ENCODE measurements around the gene FAM72C.
"Not testable (repeated sequence)": the region's sequence is repeated elsewhere in the genome, so short reads cannot be mapped to it uniquely, and the experiment has no call there.

Gene FAM72C

DNA sequence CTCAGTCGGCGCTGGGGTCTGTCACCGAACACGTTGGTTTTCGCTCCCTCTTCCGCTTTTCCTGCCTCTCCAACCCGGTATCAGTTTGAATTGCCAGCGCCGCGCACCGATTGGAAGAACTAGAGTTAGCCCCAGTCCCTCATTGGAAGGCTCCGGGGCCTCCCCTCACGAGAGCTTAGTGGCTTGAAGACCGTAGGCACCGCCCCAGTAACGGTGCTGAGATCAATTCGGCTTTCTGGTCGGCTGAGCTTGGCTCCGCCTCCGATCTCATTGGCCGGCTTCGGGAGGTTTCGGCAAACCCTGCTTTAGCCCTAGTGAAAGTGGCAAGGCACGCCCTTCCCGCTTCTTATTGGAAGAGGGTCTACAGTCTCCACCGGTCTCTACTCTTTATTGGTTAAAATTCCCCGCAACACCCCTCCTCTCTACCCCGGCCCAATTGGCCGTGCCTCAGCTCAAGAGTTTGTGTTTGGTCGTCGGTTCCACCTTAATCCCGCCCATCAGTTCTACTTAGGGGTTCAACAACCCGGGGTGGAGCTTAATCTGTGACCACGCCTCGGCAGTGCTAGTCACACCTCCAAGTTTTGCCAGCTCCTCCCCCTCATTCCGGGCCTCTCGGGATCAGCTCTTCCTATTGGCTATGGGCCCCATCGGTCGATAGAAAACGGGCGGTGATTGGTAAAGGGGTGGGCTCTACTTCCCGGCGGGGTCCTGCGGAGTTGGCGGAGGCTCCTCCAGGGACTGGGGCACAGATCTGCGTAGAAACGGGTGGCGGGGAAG, at the start of gene FAM72C:
FAM72C (minus strand) TSS at position 63 of the 777 bp plus-strand sequence. CDS start 845 bp downstream, outside the sequence.
- not testable (repeated sequence) for DNase-seq

- not testable (repeated sequence) for DNase-seq
Observed at GRCh38 chr1:144020001-144020738, 48.4 kb upstream of the FAM72C start.

GRCh38 chr1:144019101-144019500, 47.3 kb upstream of the FAM72C start:
- not testable (repeated sequence) for DNase-seq

DNA sequence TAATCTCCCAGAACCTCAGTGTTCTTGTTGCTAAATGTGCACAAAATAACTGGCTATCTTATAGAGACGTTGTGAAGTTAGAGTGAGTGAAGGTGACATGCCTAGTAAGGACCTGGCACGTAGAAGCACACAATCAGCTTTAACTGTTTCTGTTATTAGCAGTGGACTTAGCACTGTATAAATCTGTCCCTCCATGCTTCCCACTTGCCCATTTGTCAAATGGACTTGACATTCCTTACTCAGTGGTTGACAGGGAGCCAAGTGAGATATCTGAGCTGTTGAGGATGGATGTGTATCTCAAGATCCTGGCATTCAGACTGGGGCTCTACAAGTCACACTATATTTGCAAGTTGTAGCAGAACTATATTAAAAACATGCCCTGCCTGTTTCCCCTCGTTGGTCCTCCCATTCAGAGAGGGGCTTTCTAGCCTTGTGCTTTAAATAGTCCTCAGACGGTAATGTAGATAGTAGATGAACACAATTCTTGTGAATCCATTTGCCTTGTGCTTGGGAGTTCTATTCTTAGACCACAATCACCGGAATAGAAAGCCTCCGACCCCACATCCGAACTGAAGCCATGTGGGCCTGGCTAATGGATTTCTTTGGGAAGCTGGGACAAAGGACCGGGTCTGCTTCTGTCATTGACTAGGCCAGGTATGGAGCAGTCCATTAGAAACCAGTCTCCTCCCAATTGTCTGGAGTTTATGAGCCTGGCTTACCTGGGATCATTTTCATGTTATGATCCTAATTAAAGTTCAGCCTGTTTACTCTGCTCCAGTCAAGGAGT, 43.6 kb upstream of the FAM72C start:
- DNase-seq = not testable (repeated sequence)

DNA sequence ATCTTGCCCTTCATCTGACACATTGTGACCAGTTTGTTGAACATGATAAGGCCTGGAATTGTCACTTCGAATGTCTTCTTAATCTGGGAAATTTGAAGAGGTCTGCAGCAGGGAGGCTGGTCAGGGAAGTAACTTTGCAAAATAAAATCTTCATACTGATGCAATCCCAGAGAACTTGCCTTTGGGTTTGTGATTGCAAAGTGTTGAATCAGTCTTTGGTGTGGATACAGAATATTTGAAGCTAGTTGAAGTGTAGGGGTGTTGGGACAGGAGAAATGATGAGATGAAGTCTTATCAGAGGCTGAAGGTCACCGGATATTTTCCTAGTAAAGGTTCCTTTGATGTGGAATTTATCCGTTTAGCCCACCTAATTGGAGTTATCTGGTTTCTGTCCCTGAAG, 42.7 kb upstream of the FAM72C start:
- DNase-seq = not testable (repeated sequence)

GRCh38 chr1:144014121-144014520, 42.3 kb upstream of the FAM72C start:
- not testable (repeated sequence) for DNase-seq

- not testable (repeated sequence) for DNase-seq
Observed at GRCh38 chr1:144012168-144012733, 40.5 kb upstream of the FAM72C start.

DNA sequence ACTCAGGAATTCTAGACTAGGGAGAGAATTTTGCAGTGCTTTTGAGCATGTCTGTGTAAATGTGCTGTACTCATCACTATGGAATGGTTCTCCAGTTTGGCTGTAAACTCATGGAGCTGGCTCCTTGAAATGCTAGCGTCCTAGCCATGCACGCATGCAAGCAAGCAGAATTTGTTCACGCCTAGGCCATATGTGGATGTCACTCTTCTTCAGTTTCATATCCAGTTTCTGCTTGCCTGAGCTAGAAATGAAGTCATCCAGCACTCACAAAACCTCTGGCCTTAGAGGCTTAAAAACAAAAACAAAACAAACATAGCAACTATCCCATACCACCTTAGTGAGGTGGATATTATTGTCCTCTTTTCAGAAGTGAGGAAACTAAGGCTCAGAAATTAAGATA, 37.6 kb upstream of the FAM72C start:
- DNase-seq = not testable (repeated sequence)

DNA sequence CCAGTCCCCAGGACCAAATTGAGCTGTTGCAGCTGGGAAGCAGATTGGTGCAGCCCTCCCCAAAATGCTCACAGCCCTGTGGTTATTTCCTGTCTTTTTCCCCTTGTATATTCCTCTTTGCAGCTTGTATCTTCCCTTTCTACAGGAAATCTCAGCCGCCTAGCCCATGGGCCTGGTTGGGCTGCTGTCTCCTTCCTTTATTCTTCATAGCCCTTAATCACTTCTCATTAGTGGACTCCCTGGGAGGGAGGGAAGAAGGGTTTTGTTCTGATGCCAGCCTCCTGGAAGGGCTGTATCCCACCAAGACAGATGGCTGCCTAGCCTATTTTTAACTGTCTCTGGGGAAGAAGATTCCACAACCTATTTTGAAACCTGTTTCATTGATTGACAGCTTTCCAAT, 32.5 kb upstream of the FAM72C start:
- DNase-seq = not testable (repeated sequence)

- not testable (repeated sequence) for DNase-seq
Observed at GRCh38 chr1:144003306-144004029, 31.7 kb upstream of the FAM72C start.

- not testable (repeated sequence) for DNase-seq
Observed at GRCh38 chr1:144002141-144002881, 30.5 kb upstream of the FAM72C start.

DNA sequence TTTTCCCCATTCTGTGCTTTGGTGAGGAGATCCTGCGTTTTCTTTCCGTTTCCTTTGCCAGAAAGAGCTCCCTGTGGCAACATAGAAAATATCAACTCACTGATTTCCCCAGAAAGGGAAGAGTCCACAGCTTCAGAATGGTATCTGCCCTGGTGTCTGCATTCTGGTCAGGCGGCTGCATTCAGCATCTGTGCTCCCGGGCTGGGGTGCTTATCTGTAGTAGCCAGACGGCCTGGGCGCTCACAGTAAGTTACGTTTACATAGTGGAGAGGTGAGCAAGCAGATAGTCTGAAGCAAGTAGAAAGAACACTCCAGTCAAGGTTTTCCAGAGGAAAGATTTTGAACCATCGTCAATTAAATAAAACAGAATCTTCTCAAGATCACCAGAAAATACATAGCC, 29.3 kb upstream of the FAM72C start:
- DNase-seq = not testable (repeated sequence)

DNA sequence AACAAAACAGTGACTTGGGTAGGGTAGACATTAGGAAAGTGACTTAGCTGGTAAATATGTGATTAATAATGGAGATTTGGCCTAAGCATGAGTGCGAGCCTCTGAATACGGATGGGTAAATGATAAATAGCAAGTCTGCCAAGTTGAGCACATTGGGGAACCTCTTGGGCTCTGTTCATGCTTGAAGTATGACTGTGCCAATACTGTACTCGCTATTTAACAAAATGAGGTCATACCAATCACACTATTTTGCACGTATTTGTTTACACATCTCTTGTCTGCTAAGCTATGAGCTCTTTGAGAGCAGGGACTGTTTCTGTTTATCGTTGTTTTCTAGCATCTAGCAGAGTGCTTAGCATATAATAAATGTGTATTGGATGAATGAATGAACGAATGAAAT, 24.2 kb upstream of the FAM72C start:
- not testable (repeated sequence) for DNase-seq

- not testable (repeated sequence) for DNase-seq
Observed at GRCh38 chr1:143993301-143993907, 21.6 kb upstream of the FAM72C start.

GRCh38 chr1:143990699-143991098, 18.9 kb upstream of the FAM72C start:
- DNase-seq = not testable (repeated sequence)

- not testable (repeated sequence) for DNase-seq
Observed at GRCh38 chr1:143989719-143990118, 17.9 kb upstream of the FAM72C start.

DNA sequence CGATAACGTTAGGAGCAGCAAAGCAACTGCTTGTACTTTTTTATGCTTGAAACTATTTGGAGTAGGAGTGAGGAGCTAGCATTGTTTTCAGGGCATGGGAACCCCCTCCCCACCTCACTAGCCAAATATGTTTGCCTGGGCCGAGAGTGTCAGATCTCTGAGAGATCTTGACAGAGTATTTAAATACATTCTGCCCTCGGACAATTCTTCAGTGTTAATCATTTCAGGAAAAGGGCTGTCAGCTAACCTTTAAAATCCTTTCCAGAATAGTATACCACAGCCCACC, 17.6 kb upstream of the FAM72C start:
- not testable (repeated sequence) for DNase-seq

DNA sequence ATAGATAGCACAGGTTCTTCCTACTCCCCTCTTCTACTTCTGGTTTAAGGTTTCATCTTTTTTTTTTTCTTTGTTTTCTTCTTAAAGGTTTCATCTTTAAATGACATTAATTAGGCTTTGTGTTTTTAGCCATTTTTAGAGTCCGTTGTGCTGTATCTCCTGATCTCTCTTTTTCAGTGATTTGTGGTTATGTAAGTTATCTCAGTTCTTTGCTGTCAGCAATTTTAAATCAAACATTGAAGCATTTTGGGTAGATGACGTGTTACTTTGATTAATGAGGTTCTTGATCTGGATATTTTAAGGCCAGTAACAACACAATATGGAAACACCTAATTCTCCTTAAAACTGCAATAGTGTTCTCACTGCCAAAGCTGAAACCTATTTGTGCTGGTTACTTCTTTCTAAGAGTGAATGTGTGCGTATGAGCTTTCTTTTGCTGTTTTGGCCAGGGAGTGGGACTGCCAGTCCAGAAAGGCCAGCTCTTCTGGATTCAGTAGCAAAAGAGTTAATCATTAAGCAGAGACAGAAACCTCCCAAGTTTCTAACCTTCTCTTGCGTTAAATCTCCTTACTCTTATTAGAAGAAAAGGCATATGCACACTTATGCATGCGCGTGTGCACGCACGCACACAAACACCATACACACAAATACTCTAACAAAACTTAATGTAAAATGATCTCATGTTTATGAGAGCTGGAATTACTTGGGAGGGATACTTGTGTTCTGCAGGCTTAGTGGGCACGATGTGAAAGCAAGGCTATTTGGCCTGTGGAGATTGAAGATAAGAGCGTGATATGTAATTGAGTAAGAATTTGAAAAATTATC, 17.0 kb upstream of the FAM72C start:
- DNase-seq = not testable (repeated sequence)

DNA sequence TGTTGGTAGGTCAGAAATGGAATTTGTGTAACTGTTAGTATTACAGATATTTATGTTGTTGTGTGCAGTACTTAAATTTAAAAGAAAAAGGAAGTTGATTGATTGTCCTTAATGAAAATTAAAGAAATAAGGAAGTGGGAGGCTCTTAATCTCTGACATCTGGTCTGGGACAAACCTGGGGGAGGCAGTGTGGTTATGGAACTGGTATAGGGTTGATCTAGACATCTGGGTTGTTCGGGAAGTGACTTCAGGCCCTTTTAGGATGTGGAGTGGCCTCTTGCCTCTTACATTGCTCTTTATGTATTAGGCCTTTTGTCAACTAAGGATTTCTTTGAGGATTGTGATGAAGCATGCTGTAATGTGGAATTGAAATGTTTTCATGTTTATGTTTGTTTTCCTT, 16.1 kb upstream of the FAM72C start:
- DNase-seq = not testable (repeated sequence)
